NCI-H2227 (cell line): ENCODE results near the gene CELSR2.
A peak's percentile ranks its signal among the peaks of the same experiment; 100 is the strongest.

ENCODE experiments used
- DNase-seq: peaks from one replicate; lab custom pipeline; 2025; ENCODE audit not compliant: unreplicated experiment; lab: John Stamatoyannopoulos, UW

Gene CELSR2

GRCh38 chr1:109298666-109299557 is 49.6 kb downstream of the CELSR2 start:
- no peak for DNase-seq

- peak; percentile 21 for DNase-seq
These were observed 50.4 kb downstream of the CELSR2 start for GRCh38 chr1:109299558-109300343.

GRCh38 chr1:109300650-109301151 is 51.4 kb downstream of the CELSR2 start:
- DNase-seq: no peak

GRCh38 chr1:109301874-109302273 is 52.5 kb downstream of the CELSR2 start:
- DNase-seq: no peak

GRCh38 chr1:109304226-109304920 is 55.0 kb downstream of the CELSR2 start:
- DNase-seq: peak; percentile 16

GRCh38 chr1:109305991-109306390 is 56.7 kb downstream of the CELSR2 start:
- DNase-seq: peak; percentile 15

GRCh38 chr1:109306832-109307273 is 57.5 kb downstream of the CELSR2 start, which contains the start of gene MYBPHL:
Gene MYBPHL, minus strand, starts transcription at chr1:109307011. Its CDS starts 20 bp downstream, at chr1:109306991.
- peak; percentile 66 for DNase-seq

GRCh38 chr1:109307274-109308021 is 58.1 kb downstream of the CELSR2 start:
- DNase-seq: peak; percentile 83

- no peak for DNase-seq
These were observed 60.0 kb downstream of the CELSR2 start for GRCh38 chr1:109309347-109309746.

GRCh38 chr1:109312246-109312645 is 62.9 kb downstream of the CELSR2 start:
- DNase-seq: no peak

GRCh38 chr1:109312978-109313775 is 63.8 kb downstream of the CELSR2 start:
- DNase-seq: no peak

- no peak for DNase-seq
These were observed 65.5 kb downstream of the CELSR2 start for GRCh38 chr1:109314795-109315194.

- DNase-seq: no peak
These were observed 65.9 kb downstream of the CELSR2 start for GRCh38 chr1:109315288-109315687.

GRCh38 chr1:109316506-109316905 is 67.2 kb downstream of the CELSR2 start:
- DNase-seq: no peak

GRCh38 chr1:109319114-109319513 is 69.8 kb downstream of the CELSR2 start:
- DNase-seq: no peak

- DNase-seq: no peak
These were observed 73.6 kb downstream of the CELSR2 start for GRCh38 chr1:109322974-109323373.
